ENCODE results near the gene DLG2.

GRCh38 chr11:83483808-83484207 is 2143.3 kb downstream of the DLG2 start:
- no peak for TF ChIP-seq POLR2A (conservative IDR thresholded peaks at IDR 0.05)
- no peak for TF ChIP-seq ZNF764 (CRISPR knock-in tag; IDR thresholded peaks at IDR 0.05; ENCODE audit: low read depth)
- TF ChIP-seq SAFB (IDR thresholded peaks at IDR 0.05; ENCODE audit: borderline replicate concordance, low read depth, low read length) = no peak
- no peak for TF ChIP-seq CTCF (IDR thresholded peaks at IDR 0.05 in 2 of 3, conservative IDR thresholded peaks at IDR 0.05 in 1 of 3; ENCODE audit: insufficient read depth in 2 of 3, low read depth in 1 of 3, low read length in 3 of 3)

Data from K562 (cell line).